Hepatic stellate cell (primary cell): ENCODE results near the gene KLHL29.
A peak's percentile ranks its signal among the peaks of the same experiment; 100 is the strongest.

Experiments
- DNase-seq: peaks from one replicate; pipeline ENCODE4 v3.0.0; 2011; ENCODE audit warnings: low spot score

The KLHL29 gene

DNA sequence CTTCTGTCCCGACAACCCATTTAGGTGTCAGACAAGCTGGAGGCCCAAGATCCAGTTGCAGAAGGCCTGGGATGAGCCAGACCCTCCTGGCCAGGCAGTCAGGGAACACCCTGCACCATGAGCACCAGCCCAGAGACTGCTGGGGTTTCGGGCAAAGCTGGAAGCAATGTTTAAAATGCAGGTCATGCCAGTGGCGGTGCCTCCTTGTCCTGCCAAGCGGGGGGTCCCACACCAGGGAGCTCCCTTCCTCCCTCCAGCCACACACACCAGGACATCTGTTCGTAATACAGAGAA, 311.7 kb downstream of the KLHL29 start:
- DNase-seq: no peak

GRCh38 chr2:23697256-23698075, 312.5 kb downstream of the KLHL29 start:
- peak; percentile 81 for DNase-seq

DNA sequence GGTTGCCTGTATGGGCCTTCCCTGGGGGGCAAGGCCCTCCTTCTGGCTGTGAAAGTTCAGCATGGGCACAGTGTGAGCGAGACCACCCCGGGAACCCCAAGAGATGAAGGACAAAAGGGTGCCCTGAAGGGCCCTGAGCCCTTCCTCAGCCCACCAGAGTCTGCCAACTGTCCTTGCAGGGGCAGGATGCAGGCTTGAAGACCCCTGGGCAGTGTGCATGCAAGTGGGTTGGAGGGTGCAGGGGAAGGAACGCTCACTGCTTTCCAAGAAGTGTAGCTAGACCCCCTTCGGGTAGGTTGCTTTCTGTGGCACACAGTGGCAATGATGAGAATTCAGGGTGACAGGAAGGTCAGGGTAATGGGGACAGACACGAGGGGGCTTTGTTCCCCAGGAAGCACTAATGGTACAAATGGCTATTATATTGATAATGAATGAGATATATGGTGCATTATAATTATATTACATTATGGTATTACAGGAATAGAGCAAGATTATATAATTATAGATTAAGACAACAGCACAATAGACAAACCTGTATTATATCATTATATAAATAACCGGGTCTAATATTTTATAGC, 313.2 kb downstream of the KLHL29 start:
- DNase-seq: no peak

- DNase-seq: peak; percentile 64
Measured at GRCh38 chr2:23698721-23699579, 314.0 kb downstream of the KLHL29 start.

DNA sequence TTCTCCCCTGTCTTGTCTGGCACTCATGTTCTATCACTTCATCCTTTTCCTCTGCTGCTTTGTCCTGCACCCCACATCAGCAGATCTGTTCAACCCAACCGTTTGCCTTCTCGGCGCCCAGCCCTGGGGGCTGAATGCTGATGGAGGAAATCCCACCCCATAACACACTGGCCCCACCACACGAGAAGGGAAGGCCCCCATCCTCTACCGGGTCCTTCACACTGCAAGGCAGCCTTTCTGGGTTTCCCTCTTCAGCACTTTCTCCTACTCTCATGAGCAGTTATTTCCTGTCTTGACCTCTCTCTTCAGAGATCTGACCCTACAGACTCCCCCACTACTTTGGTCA, 314.6 kb downstream of the KLHL29 start:
- DNase-seq: no peak

DNA sequence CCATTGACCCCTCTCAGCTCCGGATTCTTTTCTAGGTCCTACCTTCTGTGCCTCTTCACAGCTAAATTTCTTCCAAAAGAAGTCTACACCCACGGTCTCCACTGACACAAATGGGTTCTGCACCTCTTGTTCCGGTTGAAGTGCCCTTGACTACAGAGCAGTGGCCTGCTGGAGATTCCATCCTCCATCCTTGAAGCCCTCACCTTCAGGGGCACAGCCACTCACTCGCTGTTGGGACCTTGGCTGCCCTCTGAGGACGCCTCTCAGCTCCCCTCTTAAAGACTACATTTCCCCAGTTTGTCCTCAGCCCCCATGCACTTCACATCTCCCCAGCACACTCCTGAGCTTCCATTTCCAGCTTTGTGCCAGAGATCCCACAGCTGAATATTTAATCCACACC, 315.6 kb downstream of the KLHL29 start:
- no peak for DNase-seq

DNA sequence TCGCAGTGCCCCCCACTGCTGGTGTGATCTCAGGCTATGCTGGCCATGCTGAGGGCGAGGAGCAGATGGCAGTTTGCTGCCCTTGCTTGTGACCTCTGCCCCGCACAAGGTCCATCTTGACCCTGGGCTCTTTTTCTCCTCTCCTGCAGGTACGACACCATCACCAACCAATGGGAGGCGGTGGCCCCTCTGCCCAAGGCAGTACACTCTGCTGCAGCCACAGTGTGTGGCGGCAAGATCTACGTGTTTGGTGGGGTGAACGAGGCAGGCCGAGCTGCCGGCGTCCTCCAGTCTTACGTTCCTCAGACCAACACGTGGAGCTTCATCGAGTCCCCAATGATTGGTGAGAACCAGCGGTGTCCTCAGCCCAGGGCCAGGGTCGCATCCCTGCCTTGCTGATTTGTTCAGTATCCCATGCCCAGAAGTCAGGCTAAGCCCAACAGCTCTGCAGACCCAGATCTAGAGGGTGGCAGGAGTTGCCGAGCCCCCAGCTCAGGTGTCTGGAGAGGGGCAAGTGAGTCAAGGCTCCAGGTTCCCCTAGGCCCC, 318.1 kb downstream of the KLHL29 start:
- no peak for DNase-seq

GRCh38 chr2:23703583-23704385, 318.8 kb downstream of the KLHL29 start:
- no peak for DNase-seq

DNA sequence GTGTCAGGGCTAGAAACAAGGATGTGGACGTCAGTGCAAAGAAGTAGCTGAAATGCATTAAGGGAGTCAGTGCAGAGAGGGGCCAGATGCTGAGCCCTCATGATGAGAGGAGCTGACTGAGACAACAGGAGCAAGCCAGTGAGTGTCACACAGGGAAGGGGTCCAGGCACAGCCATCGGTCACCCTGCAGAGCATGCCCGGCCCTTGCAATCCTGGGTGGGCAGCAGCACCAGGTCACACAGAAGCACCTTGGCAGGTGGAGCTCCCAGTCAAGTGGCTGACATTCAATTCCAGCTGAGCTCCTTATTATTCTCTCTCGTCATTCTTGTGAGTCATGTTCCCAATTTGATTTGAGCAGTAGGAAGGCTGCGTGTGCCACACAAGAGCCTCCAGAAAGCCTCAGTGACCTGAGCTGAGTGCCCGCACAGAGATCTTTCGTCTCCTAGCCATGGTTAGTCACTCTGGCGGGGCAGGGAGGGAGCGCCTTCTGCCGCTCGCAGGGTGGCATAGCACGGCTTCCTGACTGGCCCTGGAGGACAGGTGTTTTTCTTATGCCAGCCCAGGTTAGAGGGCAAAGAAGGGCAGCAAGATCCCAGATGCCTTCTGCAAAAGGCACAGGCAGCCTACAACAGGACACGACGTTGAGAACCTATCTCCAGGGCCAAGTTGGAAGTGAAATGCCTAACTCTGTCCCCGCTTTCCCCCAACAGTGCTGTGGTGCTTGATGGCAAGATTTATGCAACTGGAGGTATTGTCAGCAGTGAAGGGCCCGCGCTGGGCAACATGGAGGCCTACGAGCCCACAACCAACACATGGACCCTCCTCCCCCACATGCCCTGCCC, 321.0 kb downstream of the KLHL29 start:
- no peak for DNase-seq

GRCh38 chr2:23706613-23707078, 321.7 kb downstream of the KLHL29 start:
- no peak for DNase-seq

DNA sequence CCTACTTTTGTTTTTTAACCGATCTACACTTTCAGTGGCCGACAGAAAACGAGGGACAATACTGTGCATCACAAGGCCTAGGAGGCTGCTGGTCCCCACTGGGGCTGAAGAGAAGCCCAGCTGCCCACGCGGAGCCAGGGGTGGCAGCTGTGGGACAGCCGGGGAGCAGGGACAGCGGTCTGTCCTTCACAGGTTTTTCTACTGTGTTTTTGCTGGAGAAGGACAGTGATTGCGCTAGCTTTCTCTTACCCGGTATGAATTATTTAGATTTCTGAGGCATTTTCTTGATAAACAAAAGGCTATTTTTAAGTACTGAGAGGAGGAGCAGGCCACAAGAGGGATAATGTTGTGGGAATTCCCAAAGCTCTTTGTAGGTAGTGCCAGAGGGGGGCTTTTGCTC, 322.1 kb downstream of the KLHL29 start:
- peak; percentile 48 for DNase-seq

DNA sequence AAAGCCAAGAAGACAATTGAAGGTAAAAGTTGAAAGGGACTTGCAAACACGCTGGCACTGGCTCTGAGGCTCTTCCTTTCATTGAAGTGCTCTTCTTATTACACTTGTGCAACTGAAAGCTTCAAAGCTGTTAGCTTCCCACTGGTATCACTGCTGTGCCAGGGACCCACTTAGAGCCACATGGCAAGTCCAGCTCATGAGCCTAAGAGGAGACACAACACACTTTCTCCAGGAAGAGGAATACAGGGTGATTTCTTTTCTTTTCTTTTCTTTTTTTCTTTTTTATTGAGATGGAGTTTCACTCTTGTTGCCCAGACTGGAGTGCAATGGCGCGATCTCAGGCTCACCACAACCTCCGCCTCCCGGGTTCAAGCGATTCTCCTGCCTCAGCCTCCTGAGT, 323.8 kb downstream of the KLHL29 start:
- no peak for DNase-seq

GRCh38 chr2:23709311-23709710, 324.3 kb downstream of the KLHL29 start:
- DNase-seq: no peak

GRCh38 chr2:23711979-23712755, 327.2 kb downstream of the KLHL29 start:
- DNase-seq: peak; percentile 65

- no peak for DNase-seq
Measured at GRCh38 chr2:23712756-23713151, 327.8 kb downstream of the KLHL29 start.

DNA sequence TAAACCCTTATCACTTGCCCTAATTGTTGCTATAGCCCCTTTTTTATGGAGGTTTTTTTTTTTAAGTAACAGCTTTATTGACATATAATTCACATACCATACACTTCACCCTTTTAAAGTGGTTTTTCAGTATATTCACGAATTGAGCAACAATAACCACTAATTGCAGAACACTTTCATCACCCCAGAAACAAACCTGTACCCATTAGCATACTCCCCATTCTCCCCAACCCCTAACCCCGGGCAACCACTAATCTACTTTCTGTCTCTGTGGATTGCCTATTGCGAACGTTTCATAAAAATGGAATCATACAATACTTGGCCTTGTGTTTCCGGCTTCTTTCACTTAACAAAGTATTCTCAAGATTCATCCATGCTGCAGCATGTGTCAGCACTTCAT, 328.4 kb downstream of the KLHL29 start:
- DNase-seq: no peak

DNA sequence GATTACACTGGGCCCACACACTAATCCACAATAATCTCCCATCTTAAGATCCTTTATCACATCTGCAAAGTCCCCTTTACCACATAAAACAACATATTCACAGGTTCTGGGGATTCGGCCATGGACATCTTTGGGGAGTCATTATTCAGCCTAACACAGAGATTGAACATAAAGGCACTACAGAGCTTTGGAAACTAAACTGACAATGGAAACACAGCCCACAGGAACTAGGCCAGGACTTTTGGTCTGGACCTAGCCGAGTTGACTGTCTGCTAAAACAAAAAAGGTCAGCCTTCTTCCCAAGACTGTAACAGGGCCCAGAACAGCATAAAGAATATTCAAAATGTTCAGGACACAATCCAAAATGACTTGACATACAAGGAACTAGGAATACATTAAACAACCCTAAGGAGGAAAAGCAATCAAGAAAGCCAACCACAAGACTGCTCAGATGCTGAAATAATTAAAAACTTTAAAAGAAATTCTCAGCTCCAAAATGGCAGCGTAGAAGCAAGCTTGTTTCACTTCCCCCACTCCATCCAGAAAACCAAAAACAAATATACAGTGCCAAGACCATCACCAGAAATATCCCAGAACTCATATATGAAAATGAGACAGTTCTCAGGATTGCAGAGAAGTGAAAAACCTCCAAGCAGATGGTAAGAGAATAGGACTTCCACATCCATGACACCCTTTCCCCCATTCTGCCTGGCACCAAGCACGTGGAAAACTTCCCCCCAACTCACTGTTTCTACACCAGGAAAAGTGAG, 334.1 kb downstream of the KLHL29 start:
- DNase-seq: no peak

DNA sequence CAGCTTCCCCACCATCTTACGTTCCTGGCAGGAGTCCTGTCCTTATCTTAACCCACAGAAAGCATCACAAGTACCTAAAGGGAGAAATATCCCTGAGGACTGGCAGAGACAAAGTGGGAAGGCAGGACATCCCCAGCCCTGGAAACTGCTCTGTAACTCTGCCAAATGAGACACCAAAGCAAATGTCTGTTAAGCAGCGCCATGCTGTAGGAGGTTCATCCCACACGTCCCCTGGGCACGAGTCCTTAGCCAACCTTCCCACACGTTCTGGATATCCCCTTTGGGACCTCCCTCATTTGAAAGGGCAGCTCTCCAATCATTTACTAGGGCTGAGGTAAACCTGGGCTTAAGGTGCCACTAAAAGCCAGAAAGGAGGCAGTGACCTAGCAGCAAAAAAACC, 334.7 kb downstream of the KLHL29 start:
- no peak for DNase-seq

- no peak for DNase-seq
Measured at GRCh38 chr2:23720705-23721453, 335.9 kb downstream of the KLHL29 start.
